Peyer's patch (tissue), 4 donors: ENCODE results near the gene RAET1G.

ENCODE experiments used
- POLR2A ChIP-seq, 2 donors: fragments of 450-650 bp; IDR thresholded peaks; one replicate each; pipeline ENCODE4 v1.5.1; 2017; ENCODE audit warnings: antibody characterized with exemption in 2 of 2, mild to moderate bottlenecking in 2 of 2, moderate library complexity in 2 of 2
- TF ChIP-seq, protein P1 (sequence below), 6 experiments: fragments of 450-650 bp in 4 of 6; fragments of 200-600 bp in 2 of 6; sonication (generic) in 1 of 6; IDR thresholded peaks; one replicate each; pipeline ENCODE4 v1.5.1; 2017 to 2019; ENCODE audit warnings: antibody characterized with exemption in 6 of 6, mild to moderate bottlenecking in 3 of 6, moderate library complexity in 1 of 6

GRCh38 chr6:149918151-149918905 lies 4.6 kb downstream of the RAET1G start:
- TF ChIP-seq, protein P1, sequence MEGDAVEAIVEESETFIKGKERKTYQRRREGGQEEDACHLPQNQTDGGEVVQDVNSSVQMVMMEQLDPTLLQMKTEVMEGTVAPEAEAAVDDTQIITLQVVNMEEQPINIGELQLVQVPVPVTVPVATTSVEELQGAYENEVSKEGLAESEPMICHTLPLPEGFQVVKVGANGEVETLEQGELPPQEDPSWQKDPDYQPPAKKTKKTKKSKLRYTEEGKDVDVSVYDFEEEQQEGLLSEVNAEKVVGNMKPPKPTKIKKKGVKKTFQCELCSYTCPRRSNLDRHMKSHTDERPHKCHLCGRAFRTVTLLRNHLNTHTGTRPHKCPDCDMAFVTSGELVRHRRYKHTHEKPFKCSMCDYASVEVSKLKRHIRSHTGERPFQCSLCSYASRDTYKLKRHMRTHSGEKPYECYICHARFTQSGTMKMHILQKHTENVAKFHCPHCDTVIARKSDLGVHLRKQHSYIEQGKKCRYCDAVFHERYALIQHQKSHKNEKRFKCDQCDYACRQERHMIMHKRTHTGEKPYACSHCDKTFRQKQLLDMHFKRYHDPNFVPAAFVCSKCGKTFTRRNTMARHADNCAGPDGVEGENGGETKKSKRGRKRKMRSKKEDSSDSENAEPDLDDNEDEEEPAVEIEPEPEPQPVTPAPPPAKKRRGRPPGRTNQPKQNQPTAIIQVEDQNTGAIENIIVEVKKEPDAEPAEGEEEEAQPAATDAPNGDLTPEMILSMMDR (IDR thresholded peaks at IDR 0.05) = no peak
- no peak for TF ChIP-seq POLR2A (IDR thresholded peaks at IDR 0.05)
